GM18909 (cell line): Measurements from ENCODE around the gene ILF3.

Experiments used
- ATAC-seq: cut with Tn5 transposase; IDR thresholded peaks from one replicate; pipeline ENCODE4 v1.9.1; 2021; ENCODE audit warnings: mild to moderate bottlenecking; ENCODE audit not compliant: unreplicated experiment, poor library complexity

The ILF3 gene

DNA sequence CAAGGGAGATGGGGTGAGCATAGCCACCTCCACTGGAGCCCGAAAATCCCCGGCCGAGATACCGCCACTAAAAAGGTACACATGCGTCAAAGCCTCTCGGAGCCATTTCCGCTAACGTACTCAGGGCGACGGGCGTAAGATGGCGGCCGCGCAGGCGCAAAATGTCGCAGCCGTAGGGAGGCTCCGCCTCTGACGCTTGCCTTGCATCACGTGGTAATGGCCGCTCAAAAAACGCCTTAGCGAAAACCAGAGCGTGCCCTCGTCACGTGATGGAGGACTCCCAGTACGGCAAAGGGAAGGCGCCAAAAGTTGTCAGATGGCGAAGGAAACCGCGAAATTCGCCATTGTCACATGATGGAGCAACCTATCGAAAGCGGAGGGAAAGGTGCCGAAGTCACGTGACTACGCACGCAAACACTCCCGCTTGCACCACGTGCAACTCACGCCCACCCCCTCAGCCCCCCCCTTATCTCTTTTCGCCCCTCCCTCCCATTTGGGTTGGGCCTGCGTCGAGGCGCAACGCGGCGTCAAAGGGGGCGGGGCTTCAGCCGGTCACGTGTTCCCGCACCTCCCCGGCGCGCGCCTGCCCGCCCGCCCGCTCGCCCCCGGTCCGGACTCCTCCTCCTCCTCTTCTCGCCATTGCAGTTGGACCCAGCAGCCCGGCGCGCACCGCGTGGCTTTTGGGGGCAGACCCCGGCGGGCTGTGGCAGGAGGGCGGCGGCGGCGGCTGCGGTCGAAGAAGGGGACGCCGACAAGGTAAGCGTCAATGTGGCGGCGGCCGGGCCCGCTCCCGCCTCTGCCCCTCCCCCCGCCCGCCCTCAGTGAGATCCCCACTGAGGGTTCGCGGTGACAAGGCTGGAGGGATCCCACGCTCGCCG lies at the start of gene ILF3:
TSS of gene ILF3 (plus strand) at position 615 of the 878 bp plus-strand sequence. CDS start 16,260 bp downstream, outside the sequence.
- ATAC-seq: peak; percentile 77

GRCh38 chr19:10604460-10604980 lies 49.6 kb upstream of the ILF3 start:
- peak; percentile 25 for ATAC-seq

DNA sequence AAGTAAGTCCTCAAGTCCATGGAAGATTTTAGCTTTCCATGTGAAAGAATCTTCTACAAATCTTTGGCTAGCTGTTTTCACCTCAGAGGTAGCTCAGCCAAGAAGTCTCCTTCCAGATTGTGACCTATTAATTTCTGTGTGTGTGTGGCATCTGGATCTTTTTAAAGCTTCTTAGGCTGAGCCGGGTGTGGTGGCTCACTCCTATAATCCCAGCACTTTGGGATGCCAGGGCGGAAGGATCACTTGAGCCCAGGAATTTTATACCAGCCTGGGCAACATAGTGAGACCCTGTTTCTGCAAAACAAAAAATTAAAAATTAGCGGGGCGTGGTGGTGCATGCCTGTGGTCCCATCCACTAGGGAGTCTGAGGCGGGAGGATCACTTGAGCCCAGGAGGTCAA lies 42.2 kb upstream of the ILF3 start:
- ATAC-seq: no peak

DNA sequence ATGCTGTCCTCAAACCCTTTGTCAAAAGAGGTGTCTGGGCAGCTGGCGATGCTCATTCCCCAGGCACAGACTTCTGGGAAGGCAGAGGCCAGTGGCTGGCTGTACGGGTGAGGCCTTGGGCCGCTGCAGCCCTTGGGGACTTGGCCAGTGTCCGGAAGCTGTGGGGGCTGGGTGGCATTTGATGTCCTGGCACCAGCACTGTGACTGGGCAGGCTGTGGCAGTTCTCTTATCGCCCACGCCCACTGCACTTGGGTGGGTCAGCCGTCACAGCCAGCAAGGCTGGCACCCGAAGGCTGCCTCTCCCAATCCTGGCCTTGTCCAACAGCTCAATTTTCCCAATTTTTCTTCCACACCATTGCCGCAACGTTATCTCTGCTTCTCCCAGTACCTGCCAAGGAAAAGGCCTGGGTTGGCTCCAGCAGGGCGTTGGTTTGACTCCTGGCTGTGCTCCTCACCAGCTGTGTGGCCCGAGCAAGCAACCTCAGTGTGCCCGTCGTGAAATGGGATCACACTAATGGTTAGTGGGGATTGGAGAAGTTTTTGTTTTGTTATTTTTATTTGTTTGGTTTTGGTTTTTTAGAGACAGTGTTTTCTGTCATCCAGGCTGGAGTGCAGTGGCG lies 41.5 kb upstream of the ILF3 start:
- no peak for ATAC-seq

GRCh38 chr19:10615429-10616023 lies 38.6 kb upstream of the ILF3 start:
- ATAC-seq: no peak

DNA sequence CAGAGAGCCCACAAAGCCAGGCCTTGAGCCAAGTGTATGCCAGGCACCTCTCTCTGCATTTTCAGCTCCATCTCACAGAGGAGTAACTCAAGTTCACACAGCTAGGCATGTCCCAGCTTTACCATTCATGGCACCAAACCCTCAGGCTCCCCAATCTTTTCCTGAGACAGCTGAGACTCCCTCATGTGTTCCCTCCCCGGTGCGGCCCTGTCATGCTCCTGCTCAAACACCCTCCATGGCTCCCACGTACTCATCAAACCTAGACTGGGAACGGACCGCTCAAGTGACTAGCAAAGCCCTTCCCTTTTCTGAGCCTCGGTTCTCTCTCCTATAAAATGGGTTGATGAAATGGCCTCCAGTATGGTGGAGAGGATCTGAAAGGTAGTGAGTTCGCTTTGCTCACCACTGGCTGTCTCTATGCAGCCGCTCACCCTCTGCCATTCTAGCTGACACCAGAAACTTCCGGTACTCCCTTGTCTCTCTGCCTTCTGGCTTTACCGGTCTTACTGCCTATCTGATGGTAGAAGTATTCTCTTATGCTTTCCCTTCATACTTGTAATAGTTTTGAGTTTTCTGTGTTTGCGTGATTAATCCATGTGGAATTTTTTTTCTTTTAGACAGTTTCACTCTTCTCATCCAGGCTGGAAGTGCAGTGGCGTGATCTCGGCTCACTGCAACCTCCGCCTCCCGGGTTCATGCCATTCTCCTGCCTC lies 36.6 kb upstream of the ILF3 start:
- no peak for ATAC-seq

- no peak for ATAC-seq
Observed at GRCh38 chr19:10618846-10619245, 35.3 kb upstream of the ILF3 start.

DNA sequence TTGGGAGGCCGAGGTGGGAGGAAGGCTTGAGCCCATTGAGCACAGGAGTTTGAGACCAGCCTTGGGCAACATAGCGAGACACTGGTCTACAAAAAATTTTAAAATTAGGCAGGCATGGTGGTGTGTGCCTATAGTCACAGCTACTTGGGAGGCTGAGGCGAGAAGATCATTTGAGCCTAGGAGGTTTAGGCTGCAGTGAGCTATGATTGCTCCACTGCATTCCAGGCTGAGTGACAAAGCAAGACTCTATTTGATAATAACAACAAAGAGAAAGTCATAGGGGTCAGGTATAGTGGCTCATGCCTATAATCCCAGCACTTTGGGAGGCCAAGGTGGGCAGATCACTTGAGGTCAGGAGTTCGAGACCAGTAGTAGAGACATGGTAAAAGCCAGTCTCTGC lies 33.4 kb upstream of the ILF3 start:
- no peak for ATAC-seq

GRCh38 chr19:10621966-10622365 lies 32.2 kb upstream of the ILF3 start:
- ATAC-seq: no peak

- no peak for ATAC-seq
Observed at GRCh38 chr19:10624585-10624984, 29.6 kb upstream of the ILF3 start.

GRCh38 chr19:10625003-10625761 lies 29.0 kb upstream of the ILF3 start, which contains the start of gene SLC44A2:
TSS of gene SLC44A2 (plus strand) at chr19:10625553. CDS start at chr19:10625634, 81 bp downstream.
- ATAC-seq: no peak

DNA sequence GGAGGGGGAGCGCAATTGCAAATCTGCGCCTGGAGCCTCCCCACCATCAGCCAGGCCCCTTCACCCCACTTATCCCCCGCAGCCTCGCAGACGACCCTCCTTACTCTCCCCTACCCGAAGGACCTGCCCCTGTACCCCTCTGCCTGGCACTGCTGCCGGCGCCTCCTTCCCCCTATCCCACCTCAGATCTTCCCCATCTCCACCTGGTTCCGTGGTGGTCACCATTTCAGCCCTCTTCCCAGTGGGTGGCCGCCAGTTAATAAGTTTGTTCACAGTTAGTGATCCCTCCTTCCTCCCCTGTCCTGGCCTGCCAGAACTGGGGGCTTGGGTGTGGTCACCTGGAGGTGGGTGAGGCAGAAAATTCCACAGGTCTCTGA lies 28.4 kb upstream of the ILF3 start:
- ATAC-seq: no peak

DNA sequence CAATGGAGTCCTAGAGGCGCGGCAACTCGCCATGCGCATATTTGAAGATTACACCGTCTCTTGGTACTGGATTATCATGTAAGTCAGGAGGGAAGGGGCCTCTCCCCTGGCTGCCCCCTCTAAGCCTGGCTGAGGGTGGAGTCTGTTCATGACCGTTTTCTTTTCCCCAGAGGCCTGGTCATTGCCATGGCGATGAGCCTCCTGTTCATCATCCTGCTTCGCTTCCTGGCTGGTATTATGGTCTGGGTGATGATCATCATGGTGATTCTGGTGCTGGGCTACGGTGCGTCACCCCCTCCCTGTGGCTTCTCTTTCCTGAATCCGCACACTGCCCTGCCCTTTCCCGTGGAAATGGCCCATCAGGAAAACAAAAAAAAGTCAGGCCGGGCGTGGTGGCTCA lies 22.3 kb upstream of the ILF3 start:
- ATAC-seq: no peak

GRCh38 chr19:10634430-10634829 lies 19.7 kb upstream of the ILF3 start:
- ATAC-seq: no peak

GRCh38 chr19:10634963-10635362 lies 19.2 kb upstream of the ILF3 start:
- ATAC-seq: no peak

DNA sequence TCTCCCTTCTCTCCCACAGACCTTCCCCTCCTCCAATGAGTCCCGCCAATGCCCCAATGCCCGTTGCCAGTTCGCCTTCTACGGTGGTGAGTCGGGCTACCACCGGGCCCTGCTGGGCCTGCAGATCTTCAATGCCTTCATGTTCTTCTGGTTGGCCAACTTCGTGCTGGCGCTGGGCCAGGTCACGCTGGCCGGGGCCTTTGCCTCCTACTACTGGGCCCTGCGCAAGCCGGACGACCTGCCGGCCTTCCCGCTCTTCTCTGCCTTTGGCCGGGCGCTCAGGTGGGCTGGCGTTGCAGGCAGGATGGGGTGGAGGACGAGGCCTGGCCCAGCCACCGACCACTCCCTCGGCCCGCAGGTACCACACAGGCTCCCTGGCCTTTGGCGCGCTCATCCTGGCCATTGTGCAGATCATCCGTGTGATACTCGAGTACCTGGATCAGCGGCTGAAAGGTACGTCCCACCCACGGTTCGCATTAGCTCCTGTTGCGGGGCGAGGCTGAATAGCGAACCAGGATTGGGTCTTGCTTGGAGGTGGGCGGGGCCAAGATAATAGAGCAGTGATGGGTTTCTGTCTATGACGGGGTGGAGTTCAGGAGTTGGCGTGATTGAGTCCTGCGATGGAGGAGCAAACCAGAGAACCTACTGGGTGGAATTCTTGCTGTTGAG lies 17.7 kb upstream of the ILF3 start:
- ATAC-seq: no peak

GRCh38 chr19:10637894-10638293 lies 16.3 kb upstream of the ILF3 start:
- no peak for ATAC-seq

DNA sequence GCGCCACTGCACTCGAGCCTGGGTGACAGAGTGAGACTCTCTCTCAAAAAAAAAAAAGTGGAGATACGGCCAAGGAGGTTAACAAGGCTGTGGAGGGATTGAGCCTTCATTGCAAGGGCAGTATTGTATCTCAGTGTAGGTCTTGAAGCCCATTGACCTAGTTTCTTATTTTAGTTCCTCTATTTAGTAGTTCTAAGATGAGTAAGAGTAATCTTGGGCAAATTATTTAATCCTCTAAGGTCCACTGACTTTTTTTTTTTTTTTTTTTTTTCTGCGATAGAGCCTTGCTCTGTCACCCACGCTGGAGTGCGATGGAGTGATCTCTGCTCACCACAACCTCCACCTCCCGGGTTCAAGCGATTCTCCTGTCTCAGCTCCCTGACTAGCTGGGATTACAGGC lies 14.3 kb upstream of the ILF3 start:
- peak; percentile 44 for ATAC-seq

GRCh38 chr19:10640361-10640760 lies 13.8 kb upstream of the ILF3 start:
- no peak for ATAC-seq
